Right renal cortex interstitium (tissue), 3 donors: ENCODE results near the gene CREB5. TPM values are rescaled to one million over a fixed set of nuclear protein-coding genes. Genes with fewer than 3 reads are reported as not detected.
"Not testable (repeated sequence)": the region's sequence is repeated elsewhere in the genome, so short reads cannot be mapped to it uniquely, and the experiment has no call there.

ENCODE experiments used
- DNase-seq, 3 donors: peaks; one replicate each; pipeline ENCODE4 v3.0.0-alpha.2; 2013; ENCODE audit warnings: low read depth in 3 of 3, low spot score in 2 of 3
- polyA plus RNA-seq, 3 donors: library from polyadenylated mRNA; unstranded; fragments of 120-200 nt; gene quantifications; one replicate each; pipeline ENCODE4 v1.2.1, GENCODE V29; 2013; ENCODE audit not compliant: insufficient read length in 3 of 3

CREB5 gene
- polyA plus RNA-seq, 3 donors = 6.3 to 12.2 (median 7.7) TPM

- DNase-seq = no peak
These were observed 381.2 kb downstream of the CREB5 start for GRCh38 chr7:28793381-28794085.

- DNase-seq = no peak
These were observed 386.0 kb downstream of the CREB5 start for GRCh38 chr7:28798274-28798673.

- no peak for DNase-seq
These were observed 387.3 kb downstream of the CREB5 start for GRCh38 chr7:28799619-28800018.

DNA sequence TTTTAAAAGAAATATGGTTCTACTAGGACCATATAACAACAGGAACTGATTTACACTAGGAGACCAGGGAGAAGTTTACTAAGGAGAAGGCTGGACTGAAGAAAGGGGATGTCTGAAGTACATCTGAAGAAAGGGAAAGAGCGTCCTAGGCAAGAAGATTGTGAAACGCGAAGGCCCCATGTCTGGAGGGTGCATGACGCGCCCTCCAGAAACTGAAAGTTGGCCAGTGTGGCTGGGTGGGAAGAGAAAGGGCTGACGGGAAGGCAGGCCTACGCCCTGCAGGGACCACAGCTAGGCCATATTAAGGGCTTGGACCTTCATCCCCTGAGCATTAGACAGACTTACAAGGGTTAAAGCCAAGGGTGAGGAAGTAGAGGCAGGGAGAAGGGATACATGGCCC, 387.8 kb downstream of the CREB5 start:
- no peak for DNase-seq

- DNase-seq = no peak
These were observed 390.1 kb downstream of the CREB5 start for GRCh38 chr7:28802450-28802849.

GRCh38 chr7:28804157-28804556, 391.8 kb downstream of the CREB5 start:
- no peak for DNase-seq

- DNase-seq = no peak
These were observed 392.7 kb downstream of the CREB5 start for GRCh38 chr7:28804990-28805389.

- DNase-seq = no peak
These were observed 394.5 kb downstream of the CREB5 start for GRCh38 chr7:28806841-28807240.

DNA sequence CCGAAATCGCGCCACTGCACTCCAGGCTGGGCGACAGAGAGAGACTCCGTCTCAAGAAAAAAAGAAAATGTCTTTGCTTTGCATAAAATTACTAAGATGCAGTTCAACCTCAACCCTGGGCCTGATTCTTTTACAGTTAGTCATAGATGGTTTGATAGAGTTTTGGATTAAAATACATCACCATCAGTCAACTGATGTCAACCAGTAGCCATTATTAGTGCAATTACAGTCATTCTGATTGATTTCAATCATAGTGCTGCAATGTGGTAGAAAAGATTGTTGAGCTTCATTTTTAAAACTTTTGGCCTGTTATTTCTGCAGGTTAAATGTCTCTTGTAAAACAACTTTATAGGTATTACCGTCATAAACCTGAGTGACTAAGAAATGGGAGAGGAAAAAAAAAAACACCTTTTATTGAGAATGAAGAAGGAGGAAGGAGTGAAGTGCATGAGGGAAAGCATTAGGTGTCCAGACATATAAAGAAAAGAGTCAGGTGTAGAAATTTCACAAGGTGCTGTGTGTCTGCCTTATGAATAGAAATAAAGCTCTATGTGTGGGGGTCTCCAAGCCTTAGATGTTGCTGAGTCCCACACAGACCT, 395.2 kb downstream of the CREB5 start:
- no peak for DNase-seq

DNA sequence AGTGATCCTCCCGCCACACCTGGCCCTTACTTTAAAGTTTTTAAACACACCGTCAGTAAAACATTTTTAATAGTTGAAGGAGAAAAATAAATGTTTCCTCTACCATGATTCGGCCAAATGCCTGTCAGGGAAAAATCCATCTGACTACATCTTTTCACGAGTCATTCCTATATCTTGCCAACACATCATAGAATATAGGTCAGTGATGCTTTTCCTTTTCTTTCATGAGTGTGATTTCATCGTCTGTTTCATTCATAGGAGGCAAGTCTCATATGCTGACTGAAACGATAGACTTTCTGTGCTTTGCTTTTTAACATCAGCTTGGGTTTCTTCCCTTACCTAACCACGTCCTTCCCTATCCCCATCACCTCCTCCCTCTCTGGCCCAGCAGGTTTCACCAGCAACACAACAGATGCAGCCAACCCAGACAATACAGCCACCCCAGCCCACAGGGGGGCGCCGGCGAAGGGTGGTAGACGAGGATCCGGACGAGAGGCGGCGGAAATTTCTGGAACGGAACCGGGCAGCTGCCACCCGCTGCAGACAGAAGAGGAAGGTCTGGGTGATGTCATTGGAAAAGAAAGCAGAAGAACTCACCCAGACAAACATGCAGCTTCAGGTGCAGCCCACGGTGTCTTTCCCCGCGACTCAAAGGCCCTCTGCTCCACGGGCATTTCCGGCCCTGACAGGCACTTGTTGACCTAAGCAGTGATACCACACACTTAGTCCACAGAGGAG, 396.6 kb downstream of the CREB5 start:
- no peak for DNase-seq

DNA sequence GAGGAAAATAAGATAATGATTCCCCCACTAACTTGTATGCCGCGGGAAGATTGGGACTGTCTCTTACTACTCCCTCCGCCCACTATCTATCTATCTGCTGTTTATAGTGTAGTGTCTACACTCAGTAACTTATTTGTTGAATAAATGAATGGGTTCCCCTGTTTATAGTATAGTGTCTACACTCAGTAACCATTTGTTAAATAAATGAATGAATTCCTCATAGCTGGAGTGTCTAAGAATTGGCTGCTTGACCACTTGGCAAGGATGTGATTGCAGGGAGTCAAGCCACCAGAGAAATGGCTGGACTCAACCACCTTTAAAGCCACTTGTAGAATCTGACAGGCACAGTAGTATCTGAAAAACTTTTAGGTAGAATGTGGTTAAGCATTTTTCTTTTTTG, 398.7 kb downstream of the CREB5 start:
- no peak for DNase-seq

- no peak for DNase-seq
These were observed 399.5 kb downstream of the CREB5 start for GRCh38 chr7:28811701-28812430.

- DNase-seq = no peak
These were observed 400.3 kb downstream of the CREB5 start for GRCh38 chr7:28812616-28813015.

DNA sequence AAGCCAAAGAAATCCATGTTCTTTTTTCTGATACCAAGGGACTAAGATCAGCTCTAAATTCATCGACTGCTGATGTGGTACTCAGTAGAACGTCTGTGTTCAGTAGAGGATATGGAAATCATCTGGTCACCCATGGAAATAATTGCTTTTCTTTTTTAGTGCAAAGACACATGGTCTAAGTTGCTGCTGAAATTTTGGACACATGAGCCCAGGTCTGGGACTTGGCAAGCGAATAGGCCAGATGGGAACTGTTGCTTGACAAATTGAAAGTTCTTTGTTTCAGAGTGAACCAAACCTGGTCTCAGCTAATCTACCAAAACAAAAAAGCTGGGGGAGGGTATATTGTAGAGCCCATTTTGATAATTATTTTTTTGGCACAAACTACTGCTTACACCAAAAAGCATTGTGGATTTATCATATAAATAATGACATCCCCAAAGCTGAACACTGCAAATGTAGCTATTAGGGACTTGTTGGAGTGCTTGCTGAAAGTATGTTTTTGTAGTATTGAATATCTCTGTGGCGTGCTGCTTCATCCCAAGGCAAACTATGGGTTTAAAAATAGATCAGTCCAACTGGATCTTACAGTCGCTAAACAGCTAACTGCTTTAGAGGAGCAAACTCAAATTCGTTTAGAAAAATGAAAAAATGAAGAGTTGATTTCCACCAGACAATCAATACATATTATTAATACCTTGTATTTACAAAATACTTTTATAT, 401.1 kb downstream of the CREB5 start:
- DNase-seq = no peak

DNA sequence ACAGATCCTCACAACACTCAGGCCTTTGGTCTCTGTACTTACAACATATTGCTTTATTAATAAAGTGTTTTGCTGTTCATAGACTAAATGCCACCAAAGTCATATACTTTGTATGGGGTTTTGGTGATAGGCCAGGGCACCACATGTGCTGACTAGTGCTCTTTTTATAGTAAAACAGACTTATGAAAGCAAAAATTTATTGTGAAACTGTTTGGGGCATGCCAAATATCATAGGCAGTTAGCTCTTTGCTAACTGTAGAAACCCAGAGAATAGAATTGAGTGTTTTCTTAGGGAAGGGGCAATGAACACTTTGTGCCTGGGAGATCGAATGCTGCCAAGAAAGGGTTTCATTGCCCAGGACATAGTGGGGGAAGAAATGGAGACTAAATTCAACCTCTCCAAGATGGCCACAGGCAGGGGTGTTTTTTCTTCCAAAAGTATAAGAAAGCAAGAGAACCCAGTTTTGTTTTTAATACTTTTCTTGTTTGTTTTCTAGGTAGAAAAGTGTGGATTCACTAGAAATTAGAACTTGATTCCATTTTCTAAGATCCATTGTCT, 403.1 kb downstream of the CREB5 start:
- DNase-seq = no peak

DNA sequence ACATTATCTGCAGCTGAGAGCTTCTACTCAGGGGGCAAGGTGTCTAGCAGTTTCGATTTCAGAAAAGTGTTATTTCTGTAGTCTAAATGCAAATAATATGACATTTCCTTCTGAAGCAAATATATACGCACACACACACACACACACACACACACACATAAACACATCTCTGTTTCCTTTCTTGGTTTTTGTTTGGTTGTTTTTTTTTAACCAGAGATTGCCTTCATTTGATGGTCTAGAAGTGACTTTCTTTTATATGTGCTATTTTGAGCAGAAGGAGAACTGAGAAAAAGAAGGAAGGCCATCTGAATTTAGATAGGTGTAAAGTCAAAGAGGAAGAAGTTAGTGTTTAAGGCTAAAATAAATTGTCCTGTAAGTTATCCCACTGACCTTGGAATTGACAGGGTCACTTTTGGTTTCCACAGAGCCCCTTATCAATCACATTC, 403.6 kb downstream of the CREB5 start:
- DNase-seq = no peak

DNA sequence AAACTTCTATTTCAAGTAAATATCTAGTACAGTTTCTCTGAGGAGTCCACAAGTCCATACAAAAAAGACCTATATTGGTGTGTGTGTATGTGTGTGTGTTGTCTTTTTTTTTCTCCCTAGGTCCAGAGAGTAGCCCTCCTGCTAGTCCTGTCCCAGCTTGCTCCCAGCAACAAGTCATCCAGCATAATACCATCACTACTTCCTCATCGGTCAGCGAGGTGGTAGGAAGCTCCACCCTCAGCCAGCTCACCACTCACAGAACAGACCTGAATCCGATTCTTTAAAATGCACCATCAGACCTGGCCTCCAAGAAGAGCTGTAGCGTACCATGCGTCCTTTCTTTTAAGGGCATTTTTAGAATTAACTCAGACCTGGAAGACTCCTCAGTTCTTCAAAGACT, 406.7 kb downstream of the CREB5 start:
- no peak for DNase-seq

DNA sequence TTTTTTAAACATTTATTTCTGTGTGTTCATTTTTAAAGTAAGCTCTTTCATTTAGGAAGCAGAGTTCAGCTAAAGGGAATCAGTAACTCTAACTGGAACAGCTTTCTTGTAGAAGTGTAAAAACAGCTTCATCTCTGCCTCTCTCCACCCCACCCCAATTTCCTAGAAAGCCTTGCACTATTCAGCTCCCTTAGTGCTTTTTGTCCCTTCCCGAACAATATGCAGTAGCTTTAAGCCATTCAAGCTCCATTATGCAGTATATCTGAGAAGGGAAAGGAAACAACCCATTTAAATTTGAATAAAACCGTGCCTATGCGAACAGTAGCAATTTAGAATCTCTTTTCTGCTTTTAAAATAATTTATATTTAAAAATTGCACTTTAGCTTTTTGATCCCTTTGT, 411.3 kb downstream of the CREB5 start:
- no peak for DNase-seq

GRCh38 chr7:28825817-28826448, 413.6 kb downstream of the CREB5 start:
- not testable (repeated sequence) for DNase-seq

GRCh38 chr7:28830846-28831245, 418.5 kb downstream of the CREB5 start:
- DNase-seq = no peak
